Right hindlimb (tissue), 1 donor: Measurements from ENCODE around the gene CIBAR2.
"Not testable (repeated sequence)": the region's sequence is repeated elsewhere in the genome, so short reads cannot be mapped to it uniquely, and the experiment has no call there.

Experiments
- DNase-seq: peaks from one replicate; pipeline ENCODE4 v3.0.0-alpha.2; 2018

Gene CIBAR2

DNA sequence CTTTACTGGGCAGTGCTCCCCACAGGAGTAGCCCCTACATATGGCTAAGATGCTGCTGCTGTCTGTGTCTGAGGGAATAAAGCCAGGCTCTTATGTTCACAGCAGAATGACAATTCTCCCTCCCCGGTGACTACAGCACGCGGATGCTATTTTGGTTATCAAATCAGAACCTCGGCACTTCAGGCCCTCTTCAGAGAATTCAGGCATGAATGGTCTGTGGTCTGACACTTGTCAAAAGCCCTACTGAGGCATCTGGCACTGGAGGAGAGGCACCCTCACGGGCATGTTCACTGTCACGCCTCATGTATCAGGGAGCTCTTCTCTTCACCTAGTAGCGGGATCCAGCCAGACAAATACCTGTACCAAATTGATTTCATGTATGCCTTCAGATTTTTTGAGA is 54.3 kb downstream of the CIBAR2 start:
- DNase-seq: no peak

DNA sequence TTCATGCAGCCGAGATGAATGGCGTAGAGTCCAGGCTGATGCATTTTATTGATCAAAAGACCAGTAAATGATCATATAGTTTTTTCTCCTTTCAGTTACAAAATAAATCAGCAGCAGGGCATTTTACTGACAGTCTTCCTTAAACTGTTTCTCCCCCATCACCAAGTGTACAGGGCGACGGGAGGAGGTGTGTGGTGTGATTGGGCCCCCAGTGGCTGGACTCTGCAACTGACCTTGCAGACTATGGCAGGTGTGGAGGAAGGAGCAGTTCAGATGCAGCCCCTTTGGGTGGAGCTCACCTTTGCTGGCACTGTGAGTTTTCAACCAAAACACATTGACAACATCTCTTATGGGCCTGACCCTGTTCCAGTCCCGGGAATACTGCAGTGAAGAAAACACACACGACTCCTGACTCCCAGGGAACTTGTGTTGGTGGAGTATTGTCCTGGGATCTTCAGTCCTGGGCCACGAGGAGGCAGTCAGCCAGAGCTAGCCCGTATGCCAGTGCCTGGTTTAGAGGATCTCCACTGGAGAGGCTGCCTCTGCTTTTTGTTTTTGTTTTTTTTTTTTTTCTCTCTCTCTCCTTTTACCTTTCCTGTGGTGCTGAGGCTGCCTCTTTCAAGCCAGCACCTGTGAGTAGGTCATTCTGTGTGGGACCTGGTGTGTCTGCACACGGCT is 54.9 kb downstream of the CIBAR2 start:
- no peak for DNase-seq

DNA sequence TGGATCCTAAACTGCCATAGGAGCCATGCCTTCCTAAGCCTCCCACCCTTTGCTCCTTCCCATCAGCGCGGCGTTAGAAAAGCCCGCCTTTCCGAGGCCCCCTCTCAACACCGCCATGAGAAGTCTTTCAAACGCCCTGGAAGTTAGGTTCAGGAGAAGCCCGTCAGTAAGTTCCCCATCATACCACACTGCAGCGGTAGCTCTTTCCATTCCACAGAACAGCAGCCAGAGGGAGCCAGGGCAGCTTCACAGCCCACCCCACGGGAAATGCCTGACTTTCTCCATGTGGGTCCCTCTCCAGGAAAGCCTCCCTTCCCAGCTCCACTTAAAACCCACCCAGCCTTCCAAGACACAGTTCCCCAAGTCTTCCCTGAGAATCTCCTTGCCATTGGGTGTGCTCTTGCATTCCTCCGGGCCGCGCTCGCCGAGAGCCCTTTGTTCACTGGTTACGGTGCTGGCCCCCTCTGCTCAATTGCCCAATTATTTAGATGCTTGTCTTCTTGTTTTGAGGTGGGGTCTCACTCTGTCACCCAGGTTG is 56.0 kb downstream of the CIBAR2 start:
- no peak for DNase-seq

DNA sequence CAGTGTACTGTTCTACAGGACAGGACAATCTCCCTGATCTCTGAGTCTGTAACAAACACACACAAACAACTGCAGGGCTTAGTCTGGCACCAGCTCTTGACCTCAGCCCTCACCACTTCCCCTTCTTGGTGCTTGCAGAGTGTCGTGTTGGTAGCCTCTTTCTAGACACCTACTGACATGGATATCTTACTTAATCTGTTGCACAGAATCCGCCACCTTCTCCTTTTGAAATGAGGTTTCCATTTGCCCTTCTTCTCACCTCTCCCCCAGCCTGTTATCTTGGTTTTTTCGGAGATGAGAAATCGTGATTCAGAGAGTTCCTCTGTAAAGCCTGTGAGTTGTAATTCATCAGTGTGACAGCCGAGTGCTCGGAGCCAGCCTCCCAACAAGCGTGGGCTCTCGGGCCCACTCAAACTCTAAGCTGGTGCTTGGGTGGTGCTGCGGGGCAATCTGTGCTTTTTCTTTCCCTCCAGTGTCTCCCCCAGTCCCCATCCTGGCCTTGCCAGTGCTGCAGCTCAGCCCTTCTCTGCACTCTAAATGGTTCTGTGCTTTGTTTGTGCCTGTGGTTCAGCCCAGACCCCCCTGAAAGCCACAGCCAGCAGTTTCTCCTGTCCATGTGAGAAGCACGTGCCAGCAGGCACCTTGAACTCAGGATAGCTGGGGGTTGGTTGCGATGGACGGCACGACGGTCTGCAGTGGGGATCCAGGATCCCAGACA is 56.6 kb downstream of the CIBAR2 start:
- no peak for DNase-seq

DNA sequence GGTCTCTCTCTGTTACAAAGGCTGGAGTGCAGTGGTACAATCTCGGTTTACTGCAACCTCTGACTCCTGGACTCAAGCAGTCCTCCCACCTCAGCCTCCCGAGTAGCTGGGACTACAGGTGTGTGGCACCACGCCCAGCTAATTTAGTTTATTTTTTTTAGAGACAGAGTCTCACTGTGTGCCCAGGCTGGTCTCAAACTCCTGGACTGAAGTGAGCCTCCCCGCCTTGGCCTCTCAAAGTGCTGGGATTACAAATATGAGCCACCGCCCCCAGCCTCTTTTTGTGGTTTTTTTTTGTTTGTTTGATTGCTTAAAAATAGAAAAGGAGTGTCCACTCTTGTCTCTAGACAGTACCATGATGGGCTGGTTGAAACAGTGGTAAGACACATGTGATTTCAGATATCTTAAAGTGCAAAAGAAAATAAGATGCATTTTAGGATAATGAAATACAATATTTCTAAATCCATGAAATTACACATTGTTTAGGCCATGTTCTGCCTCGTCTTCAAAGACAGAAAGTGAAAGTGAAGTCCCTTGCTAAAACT is 57.3 kb downstream of the CIBAR2 start:
- DNase-seq: no peak

DNA sequence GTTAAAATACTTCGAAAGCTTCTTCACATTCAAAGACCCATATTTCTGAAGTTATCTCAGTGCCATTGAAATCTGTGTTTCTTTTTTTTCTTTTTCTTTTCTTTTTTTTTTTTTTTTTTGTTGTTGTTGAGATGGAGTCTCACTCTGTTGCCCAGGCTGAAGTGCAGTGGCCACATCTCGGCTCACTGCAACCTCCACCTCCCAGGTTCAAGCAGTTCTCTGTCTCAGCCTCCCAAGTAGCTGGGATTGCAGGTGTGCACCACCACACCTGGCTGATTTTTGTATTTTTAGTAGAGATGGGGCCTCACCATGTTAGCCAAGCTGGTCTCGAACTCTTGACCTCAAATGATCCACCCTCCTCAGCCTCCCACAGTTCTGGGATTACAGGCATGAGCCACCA is 58.0 kb downstream of the CIBAR2 start:
- DNase-seq: not testable (repeated sequence)

DNA sequence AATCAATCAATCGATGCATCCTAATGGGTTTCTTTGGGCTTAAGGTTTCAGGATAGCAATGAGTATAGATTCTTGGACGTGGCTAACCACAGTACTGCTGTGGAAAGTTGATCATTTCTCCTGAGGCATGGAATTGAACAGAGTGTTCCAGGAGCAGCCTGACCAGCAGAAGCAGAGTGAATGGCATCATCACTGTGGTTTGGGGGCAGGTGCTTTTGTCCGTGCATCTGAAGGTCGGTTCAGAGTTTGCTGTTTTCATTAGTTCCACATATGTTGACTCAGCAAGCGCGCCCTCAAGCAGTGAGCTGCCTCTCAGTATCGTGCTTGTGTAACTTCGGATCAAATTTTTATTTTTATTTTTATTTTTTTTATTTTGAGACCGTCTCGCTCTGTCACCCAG is 59.7 kb downstream of the CIBAR2 start:
- DNase-seq: no peak

DNA sequence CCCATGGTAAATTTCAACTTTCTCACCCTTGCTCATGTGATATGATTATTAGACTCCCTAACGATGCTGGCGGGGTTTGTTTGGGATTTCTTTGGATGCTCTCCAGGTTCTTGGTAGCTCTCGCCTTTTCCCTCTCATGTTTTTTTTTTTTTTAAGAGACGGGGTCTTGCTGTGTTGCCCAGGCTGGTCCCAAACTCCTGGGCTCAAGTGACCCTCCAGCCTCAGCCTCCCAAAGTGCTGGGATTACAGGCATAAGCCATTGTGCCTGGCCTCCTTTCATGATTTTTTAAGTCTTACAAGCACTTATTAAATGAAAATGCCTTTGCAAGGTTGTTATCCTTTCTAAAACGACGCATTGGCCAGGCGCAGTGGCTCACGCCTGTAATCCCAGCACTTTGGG is 60.6 kb downstream of the CIBAR2 start:
- no peak for DNase-seq

DNA sequence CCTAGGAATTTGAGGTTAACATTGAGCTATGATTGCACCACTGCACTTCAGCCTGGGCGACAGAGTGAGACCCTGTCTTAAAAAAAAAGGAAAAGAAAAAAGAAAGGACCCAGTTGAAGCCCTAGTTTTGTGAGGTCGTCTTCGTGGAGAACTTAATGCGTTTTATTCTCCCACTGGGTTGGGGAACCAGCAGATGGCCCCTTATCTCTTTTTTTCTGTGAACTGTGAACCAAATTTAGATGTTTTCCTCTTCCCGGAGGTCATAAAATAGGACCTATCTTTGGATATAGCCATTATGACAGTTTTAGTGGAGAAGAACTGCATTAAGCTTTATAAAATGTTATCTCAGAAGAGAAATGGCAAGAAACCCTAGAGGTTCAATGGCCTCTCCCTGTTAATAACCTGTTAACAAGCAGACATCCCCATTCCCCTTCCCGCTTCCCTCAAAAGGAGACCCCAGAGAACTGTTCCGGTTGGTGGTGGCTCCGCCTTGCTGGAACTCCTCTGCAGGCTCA is 61.1 kb downstream of the CIBAR2 start:
- no peak for DNase-seq

DNA sequence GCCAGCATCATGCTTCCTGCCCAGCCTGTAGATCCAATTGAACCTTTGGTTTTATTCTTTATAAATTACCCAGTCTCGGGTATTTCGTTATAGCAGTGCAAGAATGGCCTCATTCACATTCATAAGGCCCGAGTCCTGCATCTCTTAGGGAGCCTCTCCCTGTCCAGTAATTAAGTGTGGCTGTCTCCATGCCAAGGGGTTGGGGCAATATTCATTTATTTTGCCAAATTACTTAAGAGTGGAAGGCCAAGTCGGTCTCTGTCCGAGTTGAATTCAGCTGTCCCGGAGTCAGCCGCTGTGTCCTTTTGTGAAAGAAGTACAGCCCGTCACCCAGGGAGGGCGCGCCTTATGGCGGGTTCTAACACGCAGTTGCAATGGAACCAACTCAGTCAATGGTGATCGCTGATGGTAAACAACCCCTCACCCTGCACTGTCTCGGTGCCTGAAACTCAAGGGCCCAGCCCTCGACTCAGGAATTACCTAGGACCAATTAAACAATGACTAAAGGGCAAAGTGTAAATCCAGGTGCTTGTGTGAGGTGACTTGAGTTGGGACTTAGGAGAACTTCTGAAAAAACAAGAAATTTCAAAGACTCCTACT is 62.5 kb downstream of the CIBAR2 start:
- DNase-seq: no peak

DNA sequence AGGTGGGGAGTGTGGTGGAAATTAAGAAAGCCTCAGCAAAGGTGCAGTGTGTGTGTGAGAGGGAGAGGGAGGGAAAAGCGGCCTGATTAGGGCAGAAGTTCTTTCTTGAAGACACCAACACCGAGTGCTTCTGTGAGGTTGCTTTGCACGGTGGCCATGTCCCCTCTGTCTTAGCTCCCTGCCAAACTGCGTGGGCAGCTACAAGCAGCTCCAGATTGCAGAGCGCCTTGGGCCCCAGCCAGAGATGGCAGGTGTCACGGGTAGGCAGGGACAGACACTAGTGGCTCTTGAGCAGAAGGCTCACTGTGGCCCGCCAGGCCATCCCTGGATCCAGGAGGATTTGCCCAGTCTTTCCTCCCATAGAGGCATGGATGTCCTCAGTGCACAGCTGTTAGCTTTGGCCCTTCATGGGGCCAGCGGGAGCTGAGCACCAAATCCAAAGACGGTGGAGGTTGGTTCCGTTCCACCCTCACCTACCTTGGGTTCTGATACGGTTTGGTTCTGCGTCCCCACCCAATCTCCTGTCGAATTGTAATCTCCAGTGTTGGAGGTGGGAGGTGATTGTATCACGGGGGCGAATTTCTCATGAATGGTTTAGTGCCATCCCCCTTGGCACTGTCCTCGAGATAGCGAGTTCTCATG is 63.2 kb downstream of the CIBAR2 start:
- DNase-seq: no peak
